RWPE2 (cell line): ENCODE data around the gene FYB1.

Experiments used
- ATAC-seq: fragments of 200-7000 bp; cut with Tn5 transposase; 3 replicates; pipeline ENCODE4 v1.9.1; 2021; ENCODE audit warnings: low read depth
- DNase-seq: peaks from one replicate; pipeline ENCODE4 v3.0.0-alpha.2; 2020; ENCODE audit warnings: low spot score
- H3K27ac ChIP-seq: fragments of 450-650 bp; 2 replicates; pipeline ENCODE4 v1.5.1; 2017; ENCODE audit warnings: mild to moderate bottlenecking; ENCODE audit not compliant: poor library complexity, severe bottlenecking
- H3K27me3 ChIP-seq: fragments of 250-450 bp; sonication (Bioruptor Pico); 2 replicates; pipeline ENCODE4 v1.5.1; 2021; ENCODE audit warnings: mild to moderate bottlenecking, moderate library complexity; ENCODE audit not compliant: insufficient read depth, poor library complexity, severe bottlenecking
- H3K36me3 ChIP-seq: fragments of 250-450 bp; sonication (Bioruptor Pico); 2 replicates; pipeline ENCODE4 v1.5.1; 2020; ENCODE audit warnings: low read depth, mild to moderate bottlenecking, moderate library complexity
- H3K4me1 ChIP-seq: fragments of 250-450 bp; sonication (Bioruptor Pico); 2 replicates; pipeline ENCODE4 v1.5.1; 2021; ENCODE audit warnings: mild to moderate bottlenecking, moderate library complexity; ENCODE audit not compliant: insufficient read depth, poor library complexity, severe bottlenecking
- H3K4me3 ChIP-seq: fragments of 250-450 bp; sonication (Bioruptor Pico); 2 replicates; pipeline ENCODE4 v1.5.1; 2021; ENCODE audit warnings: mild to moderate bottlenecking, moderate library complexity; ENCODE audit not compliant: severe bottlenecking
- H3K9me3 ChIP-seq: fragments of 250-450 bp; sonication (Bioruptor Pico); 2 replicates; pipeline ENCODE4 v1.5.1; 2021; ENCODE audit warnings: mild to moderate bottlenecking, moderate library complexity; ENCODE audit not compliant: severe bottlenecking
- TF ChIP-seq, protein P1 (sequence below): fragments of 450-650 bp; IDR thresholded peaks from one replicate; pipeline ENCODE4 v1.5.1; 2017; ENCODE audit warnings: mild to moderate bottlenecking, moderate library complexity; ENCODE audit not compliant: poor library complexity, severe bottlenecking

FYB1 gene

DNA sequence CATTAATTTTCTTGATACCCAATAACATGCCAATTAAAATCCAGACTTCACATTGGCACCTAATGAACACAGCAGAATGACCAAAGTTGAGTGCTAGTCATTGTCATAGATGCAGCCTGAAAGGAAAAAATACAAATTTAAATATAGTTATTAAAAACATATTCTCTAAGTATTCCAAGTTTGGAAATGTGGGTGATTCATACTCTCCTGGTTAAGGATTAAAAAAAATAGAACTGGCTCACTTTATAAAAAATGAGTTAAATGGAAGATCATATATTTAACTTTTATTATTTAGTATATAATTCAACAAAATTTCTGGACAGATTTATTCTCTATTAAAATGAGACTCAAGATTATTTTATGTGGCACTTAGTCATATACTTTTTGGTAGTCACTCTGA, 112.0 kb downstream of the FYB1 start:
- Histone ChIP-seq H3K4me3 (no peak overlapping the region), H3K27me3 (no peaks in the 10 kb centered on the region), H3K36me3 (no peaks in the 10 kb centered on the region), H3K9me3 (no peaks in the 10 kb centered on the region), H3K4me1 (peaks cover 15% of the 10 kb centered on the region), H3K27ac (no peak overlapping the region)
- TF ChIP-seq, protein P1, sequence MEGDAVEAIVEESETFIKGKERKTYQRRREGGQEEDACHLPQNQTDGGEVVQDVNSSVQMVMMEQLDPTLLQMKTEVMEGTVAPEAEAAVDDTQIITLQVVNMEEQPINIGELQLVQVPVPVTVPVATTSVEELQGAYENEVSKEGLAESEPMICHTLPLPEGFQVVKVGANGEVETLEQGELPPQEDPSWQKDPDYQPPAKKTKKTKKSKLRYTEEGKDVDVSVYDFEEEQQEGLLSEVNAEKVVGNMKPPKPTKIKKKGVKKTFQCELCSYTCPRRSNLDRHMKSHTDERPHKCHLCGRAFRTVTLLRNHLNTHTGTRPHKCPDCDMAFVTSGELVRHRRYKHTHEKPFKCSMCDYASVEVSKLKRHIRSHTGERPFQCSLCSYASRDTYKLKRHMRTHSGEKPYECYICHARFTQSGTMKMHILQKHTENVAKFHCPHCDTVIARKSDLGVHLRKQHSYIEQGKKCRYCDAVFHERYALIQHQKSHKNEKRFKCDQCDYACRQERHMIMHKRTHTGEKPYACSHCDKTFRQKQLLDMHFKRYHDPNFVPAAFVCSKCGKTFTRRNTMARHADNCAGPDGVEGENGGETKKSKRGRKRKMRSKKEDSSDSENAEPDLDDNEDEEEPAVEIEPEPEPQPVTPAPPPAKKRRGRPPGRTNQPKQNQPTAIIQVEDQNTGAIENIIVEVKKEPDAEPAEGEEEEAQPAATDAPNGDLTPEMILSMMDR: no peak
- no peak for DNase-seq
- ATAC-seq: no peak

DNA sequence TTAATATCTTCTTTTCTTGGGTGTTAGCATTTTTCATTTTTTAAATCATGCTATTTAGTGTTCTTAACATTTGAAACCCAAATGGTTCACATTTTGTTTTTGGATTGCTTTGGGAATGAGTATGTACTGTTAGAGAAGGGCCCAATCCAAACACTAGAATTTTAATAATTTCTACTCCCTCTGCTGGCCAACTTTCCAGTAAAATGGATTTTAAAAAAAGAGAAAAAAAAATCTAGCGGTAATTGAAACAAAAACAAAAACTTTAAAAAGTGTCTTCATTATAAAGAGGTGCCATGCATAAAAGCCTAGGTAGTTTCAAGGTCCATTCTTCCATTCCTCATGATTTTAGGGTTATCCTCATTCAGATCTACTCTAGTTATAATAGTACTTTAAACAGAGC, 113.0 kb downstream of the FYB1 start:
- Histone ChIP-seq H3K27me3 (no peaks in the 10 kb centered on the region), H3K9me3 (no peaks in the 10 kb centered on the region), H3K27ac (no peak overlapping the region), H3K4me1 (peaks cover 25% of the 10 kb centered on the region), H3K36me3 (no peaks in the 10 kb centered on the region), H3K4me3 (no peak overlapping the region)
- DNase-seq (no peak), ATAC-seq (no peak)
- TF ChIP-seq, protein P1: peak; percentile 83

DNA sequence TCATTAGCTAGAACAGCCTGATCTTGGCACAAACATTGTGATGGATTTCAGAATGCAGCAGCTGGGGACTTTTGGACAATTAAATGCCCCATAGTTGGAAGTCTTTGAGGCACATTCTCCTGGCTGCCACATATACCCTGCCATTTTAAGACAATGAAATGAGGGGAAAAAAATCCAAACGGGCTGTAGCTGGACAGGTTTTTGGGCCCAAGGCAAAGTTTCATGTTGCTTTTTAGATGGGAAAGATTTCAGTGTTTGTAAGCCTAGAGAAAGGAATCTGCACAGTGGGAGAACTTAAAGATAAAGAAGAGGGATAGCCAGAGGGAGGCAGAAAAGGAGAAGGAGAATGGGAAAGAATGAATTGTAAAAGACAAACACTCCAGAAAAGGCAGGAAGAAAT, 115.1 kb downstream of the FYB1 start:
- peaks cover 41% of the 10 kb centered on the region for H3K4me1 ChIP-seq
- peak overlapping the region; percentile 91 for H3K27ac ChIP-seq

DNA sequence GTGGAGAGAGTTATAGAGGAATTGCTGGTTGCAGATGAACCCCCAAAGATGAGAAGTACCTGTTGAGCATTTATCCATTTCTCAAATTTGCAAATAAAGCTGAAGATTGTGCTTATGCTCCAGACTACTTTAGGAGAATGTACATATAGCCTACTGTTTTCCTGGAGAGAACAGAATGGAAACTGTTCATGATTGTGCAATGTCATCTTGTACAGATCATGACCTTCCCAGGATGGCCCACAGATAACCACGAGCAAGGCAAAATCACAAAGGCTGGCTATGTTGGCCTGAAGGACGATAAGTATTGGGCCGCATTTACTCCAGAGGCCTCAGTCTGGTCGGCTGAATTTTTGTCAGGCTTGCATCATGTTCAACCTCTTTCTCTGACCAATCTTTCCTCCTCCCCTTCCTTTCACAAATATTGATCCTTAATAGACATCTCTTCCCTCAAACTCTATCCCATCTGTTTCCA, 116.6 kb downstream of the FYB1 start:
- no peak overlapping the region for H3K4me3 ChIP-seq
- ATAC-seq: peak; percentile 26
- peak overlapping the region; percentile 91 for H3K27ac ChIP-seq
- H3K27me3 ChIP-seq: no peaks in the 10 kb centered on the region
- DNase-seq: no peak
- H3K9me3 ChIP-seq: no peaks in the 10 kb centered on the region
- H3K4me1 ChIP-seq: peaks cover 41% of the 10 kb centered on the region
- no peaks in the 10 kb centered on the region for H3K36me3 ChIP-seq
- TF ChIP-seq, protein P1: no peak

More for the DNA sequence above, 115.1 kb downstream of the FYB1 start:
- no peaks in the 10 kb centered on the region for H3K9me3 ChIP-seq
- TF ChIP-seq, protein P1: no peak
- ATAC-seq (no peak), DNase-seq (no peak)
- H3K4me3 ChIP-seq: no peak overlapping the region
- H3K27me3 ChIP-seq: no peaks in the 10 kb centered on the region
- H3K36me3 ChIP-seq: no peaks in the 10 kb centered on the region

DNA sequence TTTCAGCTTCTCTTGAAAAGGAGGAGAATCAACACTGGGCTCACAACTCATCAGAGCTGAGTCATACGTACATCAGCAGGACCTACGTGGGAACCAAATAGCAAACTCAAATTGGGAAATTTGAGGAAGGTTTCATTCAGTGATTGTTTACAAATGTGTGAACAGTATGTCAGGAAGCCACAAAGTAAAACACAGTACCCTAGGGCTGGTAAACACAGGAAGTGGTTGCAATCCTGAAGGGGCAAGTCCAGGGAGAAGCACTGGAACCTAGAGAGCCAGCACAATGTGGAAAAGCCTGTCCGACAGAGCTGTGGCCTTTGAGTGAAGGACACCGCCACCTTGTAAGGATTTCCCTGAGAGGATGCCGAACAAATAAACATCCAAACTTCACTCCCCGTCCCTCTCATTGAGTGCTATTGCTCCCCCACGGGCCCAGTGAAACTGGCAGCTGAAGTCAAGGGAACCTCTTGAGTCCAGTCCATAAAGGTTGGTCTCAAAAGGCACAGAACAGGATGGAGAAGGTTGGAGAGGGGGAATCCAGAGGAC, 118.4 kb downstream of the FYB1 start:
- H3K36me3 ChIP-seq: no peaks in the 10 kb centered on the region
- peak; percentile 93 for DNase-seq
- peak; percentile 95 for ATAC-seq
- H3K4me3 ChIP-seq: no peak overlapping the region
- no peaks in the 10 kb centered on the region for H3K27me3 ChIP-seq
- TF ChIP-seq, protein P1: no peak
- peaks cover 38% of the 10 kb centered on the region for H3K4me1 ChIP-seq
- H3K27ac ChIP-seq: peak overlapping the region; percentile 91
- H3K9me3 ChIP-seq: no peaks in the 10 kb centered on the region
